Esophagus mucosa (tissue), 1 donor: ENCODE measurements around the gene SMIM38. TPM values are rescaled to one million over a fixed set of nuclear protein-coding genes. Genes with fewer than 3 reads are reported as not detected.

ENCODE experiments used
- ATAC-seq: fragments of 200-7000 bp; cut with Tn5 transposase; one replicate; pipeline ENCODE4 v1.9.1; 2020
- total RNA-seq: library from RNA; stranded (reverse); gene quantifications from one replicate; pipeline ENCODE4 v1.2.4, GENCODE V29; 2023
- donor health status: DM: yes; HTN: yes; CAD: no.

Gene SMIM38
- 0.16 TPM for total RNA-seq

GRCh38 chr11:69155302-69156234, at the start of gene SMIM38:
Gene SMIM38, plus strand, starts transcription at chr11:69155935. Its CDS starts 1,912 bp downstream, at chr11:69157847.
- peak; percentile 57 for ATAC-seq

DNA sequence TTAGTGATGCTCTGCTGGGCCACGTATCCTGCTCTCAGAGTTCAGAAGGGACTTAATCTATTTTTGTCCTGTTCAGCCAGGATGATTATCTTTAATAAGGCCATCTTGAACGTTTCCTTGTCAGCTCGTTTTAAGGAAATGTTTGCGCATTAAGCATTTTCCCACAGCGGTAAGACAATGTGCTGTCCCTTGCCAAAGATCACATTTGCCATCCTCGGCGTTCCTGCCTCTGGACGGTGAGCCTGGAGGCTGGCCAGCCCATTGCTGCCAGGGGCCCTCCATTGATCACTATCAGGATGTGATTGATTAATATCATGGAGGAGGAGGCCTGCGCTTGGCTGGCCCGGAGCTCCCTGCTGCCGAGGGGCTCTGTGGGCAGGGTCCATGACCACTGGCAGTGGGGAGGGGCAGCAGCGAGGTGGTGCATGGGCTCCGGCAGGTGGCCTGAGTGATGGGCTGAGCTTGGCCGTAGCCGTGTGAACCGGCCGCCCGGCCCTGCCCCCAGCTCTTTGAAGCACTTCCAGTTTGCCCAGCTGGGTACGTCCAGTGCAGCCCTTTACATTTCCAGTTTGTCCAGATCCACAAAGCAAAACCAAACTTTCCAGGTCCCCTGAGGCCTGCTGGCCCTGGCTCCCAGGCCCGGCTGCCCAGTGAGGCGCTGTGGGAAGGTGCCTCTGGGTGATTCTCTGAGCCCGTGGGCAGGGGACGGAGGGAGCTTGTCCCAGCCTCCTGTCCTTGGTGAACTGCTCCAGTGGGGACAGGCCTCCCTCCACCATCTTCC, 49.5 kb upstream of the SMIM38 start:
- no peak for ATAC-seq

DNA sequence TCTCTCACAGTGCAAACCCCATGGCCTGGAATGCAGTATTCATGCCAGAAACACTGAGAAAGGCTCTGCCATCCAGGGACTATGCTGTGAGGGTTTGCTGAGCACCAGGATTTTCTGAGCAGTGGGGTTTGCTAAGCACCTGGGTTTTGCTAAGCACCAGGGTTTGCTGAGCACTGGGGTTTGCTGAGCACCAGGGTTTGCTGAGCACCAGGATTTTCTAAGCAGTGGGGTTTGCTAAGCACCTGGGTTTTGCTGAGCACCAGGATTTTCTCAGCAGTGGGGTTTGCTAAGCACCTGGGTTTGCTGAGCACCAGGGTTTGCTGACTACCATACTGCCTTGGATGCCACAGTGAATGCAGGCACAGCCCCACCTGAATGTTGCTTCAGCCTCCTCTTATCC, 48.3 kb upstream of the SMIM38 start:
- ATAC-seq: no peak

GRCh38 chr11:69108030-69108429, 47.7 kb upstream of the SMIM38 start:
- ATAC-seq: no peak

DNA sequence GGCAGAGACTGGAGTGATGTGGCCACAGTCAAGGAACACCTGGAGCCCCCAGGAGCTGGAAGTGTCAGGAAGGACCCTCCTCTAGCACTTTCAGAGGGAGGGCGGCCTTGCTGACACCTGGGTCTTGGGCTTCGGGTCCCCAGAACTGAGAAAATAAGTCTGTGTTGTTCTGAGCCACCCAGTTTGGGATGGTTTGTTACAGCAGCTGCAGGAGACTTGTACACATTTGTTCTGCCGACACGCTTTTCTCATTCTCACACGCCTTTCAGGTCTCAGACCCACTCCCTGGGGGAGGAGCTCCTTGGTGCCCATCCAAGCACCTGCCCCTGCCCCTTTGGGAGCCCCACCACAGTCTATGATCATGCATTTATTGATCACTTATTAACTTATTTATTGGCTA, 47.2 kb upstream of the SMIM38 start:
- no peak for ATAC-seq

DNA sequence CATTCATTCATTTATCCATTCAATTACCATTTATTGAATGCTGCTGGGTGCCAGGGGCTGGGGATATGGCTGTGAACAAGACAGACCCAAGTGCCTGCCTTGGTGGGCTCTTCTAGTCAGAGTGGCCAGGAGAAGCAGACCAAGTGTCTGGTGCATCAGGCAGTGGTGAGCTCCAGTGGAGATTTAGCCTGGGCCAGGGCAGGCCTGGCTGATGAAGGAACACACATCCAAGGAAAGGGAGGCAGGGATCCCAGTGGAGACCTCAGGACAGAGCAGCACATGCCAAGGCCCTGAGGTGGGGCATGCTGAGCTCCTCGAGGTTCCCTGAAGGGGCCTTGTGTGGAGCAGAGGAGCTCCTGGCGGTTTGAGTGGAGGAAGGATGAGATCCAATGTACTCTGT, 46.6 kb upstream of the SMIM38 start:
- no peak for ATAC-seq

GRCh38 chr11:69110451-69110850, 45.3 kb upstream of the SMIM38 start:
- ATAC-seq: no peak

- ATAC-seq: no peak
Observed at GRCh38 chr11:69111624-69112542, 43.9 kb upstream of the SMIM38 start.

GRCh38 chr11:69113226-69113625, 42.5 kb upstream of the SMIM38 start:
- ATAC-seq: no peak

GRCh38 chr11:69113646-69114340, 41.9 kb upstream of the SMIM38 start:
- no peak for ATAC-seq

- no peak for ATAC-seq
Observed at GRCh38 chr11:69114362-69114761, 41.4 kb upstream of the SMIM38 start.

DNA sequence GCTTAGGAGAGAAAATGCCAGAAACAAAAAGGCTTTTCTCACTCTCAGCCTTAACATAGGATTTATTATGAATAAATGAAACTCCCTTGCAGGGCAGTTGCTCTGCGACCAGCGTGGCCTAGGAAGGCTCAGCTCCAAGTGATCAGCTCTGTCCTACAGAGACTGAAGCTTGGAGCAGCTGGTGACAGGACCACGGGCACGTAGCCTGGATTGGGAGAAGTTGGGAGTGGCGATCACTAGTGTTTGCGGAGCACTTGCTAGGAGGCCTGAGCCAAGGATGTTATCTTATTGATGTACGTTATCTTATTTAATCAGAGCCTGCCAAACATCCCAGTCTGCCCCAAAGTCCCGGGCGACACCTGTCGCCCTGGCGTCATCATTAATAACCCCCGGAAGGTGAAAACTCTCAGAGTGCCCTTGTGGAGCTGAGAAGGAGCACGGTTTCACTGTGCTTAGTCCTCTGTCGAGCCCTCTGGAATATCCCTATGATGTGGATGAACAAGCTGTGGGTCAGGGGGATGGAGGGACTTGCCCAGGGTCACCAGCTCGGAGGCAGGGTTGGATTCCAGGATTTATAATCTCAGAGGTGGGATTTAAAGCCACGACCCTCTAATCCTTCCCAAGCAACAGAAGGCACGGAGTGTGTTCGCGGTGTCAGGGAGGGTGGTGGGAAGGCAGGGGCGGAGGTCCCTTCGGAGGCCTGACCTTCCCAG, 40.8 kb upstream of the SMIM38 start:
- no peak for ATAC-seq

GRCh38 chr11:69115586-69116560, 39.9 kb upstream of the SMIM38 start:
- peak; percentile 28 for ATAC-seq

DNA sequence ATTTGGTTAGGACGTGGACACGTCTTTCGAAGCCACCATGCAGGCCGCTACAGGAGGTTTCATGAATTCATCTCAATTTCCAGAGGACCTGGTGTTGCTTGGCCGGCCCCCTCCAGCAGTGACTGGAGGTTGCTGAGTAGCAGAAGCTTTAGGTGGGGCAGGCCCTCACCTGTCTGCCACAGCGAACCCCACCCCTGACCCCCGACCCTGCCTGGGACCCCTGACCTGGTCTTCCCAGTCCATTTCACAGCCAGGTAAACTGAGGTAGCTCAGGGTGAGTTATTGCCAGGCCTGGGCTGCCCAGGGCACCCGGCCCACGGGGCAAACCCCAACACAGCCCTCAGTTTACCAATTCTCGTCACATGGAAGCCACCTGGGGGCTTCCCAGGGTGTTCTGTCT, 39.1 kb upstream of the SMIM38 start:
- no peak for ATAC-seq

- no peak for ATAC-seq
Observed at GRCh38 chr11:69119190-69119589, 36.5 kb upstream of the SMIM38 start.

- no peak for ATAC-seq
Observed at GRCh38 chr11:69120096-69120875, 35.4 kb upstream of the SMIM38 start.

GRCh38 chr11:69121021-69121420, 34.7 kb upstream of the SMIM38 start:
- peak; percentile 10 for ATAC-seq

GRCh38 chr11:69121621-69122325, 34.0 kb upstream of the SMIM38 start:
- ATAC-seq: no peak

- ATAC-seq: no peak
Observed at GRCh38 chr11:69122326-69122629, 33.5 kb upstream of the SMIM38 start.
